H9 (cell line): Measurements from ENCODE around the gene PALS2. TPM values are rescaled to one million over a fixed set of nuclear protein-coding genes. Genes with fewer than 3 reads are reported as not detected.

Source experiments
- DNase-seq: peaks from one replicate; pipeline ENCODE4 v3.0.0-alpha.2; 2017
- H2AFZ ChIP-seq: one replicate; pipeline ENCODE4 v1.6.1; 2013; ENCODE audit warnings: mild to moderate bottlenecking, low read length, control low read depth, moderate library complexity
- H2AK5ac ChIP-seq: 2 replicates; pipeline ENCODE4 v1.6.1; 2013; ENCODE audit warnings: low read length, control low read depth, mixed read lengths; ENCODE audit not compliant: insufficient read length
- H2BK120ac ChIP-seq: one replicate; pipeline ENCODE4 v1.6.1; 2013; ENCODE audit warnings: low read depth, mild to moderate bottlenecking, low read length, control low read depth, inconsistent platforms; ENCODE audit not compliant: poor library complexity, severe bottlenecking
- H2BK12ac ChIP-seq: 2 replicates; pipeline ENCODE4 v1.6.1; 2013; ENCODE audit warnings: low read length, control low read depth, mixed read lengths, low read depth; ENCODE audit not compliant: insufficient read length
- H2BK15ac ChIP-seq: 2 replicates; pipeline ENCODE4 v1.6.1; 2013; ENCODE audit warnings: low read depth, low read length, control low read depth
- H2BK20ac ChIP-seq: one replicate; pipeline ENCODE4 v1.6.1; 2013; ENCODE audit warnings: low read depth, mild to moderate bottlenecking, low read length, control low read depth, inconsistent platforms; ENCODE audit not compliant: poor library complexity, severe bottlenecking
- H2BK5ac ChIP-seq: 2 replicates; pipeline ENCODE4 v1.6.1; 2013; ENCODE audit warnings: low read length, control low read depth, mixed read lengths; ENCODE audit not compliant: insufficient read length
- H3K14ac ChIP-seq: 2 replicates; pipeline ENCODE4 v1.6.1; 2013; ENCODE audit warnings: low read length, control low read depth; ENCODE audit not compliant: insufficient read depth
- H3K18ac ChIP-seq: 2 replicates; pipeline ENCODE4 v1.6.1; 2013; ENCODE audit warnings: low read depth, mild to moderate bottlenecking, mixed read lengths, low read length, control low read depth; ENCODE audit not compliant: insufficient read length
- H3K23ac ChIP-seq: 2 replicates; pipeline ENCODE4 v1.6.1; 2013; ENCODE audit warnings: low read length, control low read depth, mixed read lengths, low read depth; ENCODE audit not compliant: insufficient read length
- H3K23me2 ChIP-seq: 2 replicates; pipeline ENCODE4 v1.6.1; 2013; ENCODE audit warnings: low read depth, mild to moderate bottlenecking, mixed read lengths, low read length, control low read depth; ENCODE audit not compliant: insufficient read length, poor library complexity, severe bottlenecking
- H3K27ac ChIP-seq: 2 replicates; pipeline ENCODE4 v1.5.1; 2013; ENCODE audit warnings: low read length, control low read depth, mixed read lengths, low read depth; ENCODE audit not compliant: insufficient read length
- H3K27me3 ChIP-seq: 2 replicates; pipeline ENCODE4 v1.6.1; 2013; ENCODE audit warnings: low read length, control low read depth, inconsistent platforms; ENCODE audit not compliant: insufficient read depth
- H3K4ac ChIP-seq: 2 replicates; pipeline ENCODE4 v1.6.1; 2013; ENCODE audit warnings: low read depth, mild to moderate bottlenecking, control low read depth, inconsistent platforms, low read length, moderate library complexity
- H3K4me1 ChIP-seq: 2 replicates; pipeline ENCODE4 v1.6.1; 2013; ENCODE audit warnings: low read length, control low read depth, inconsistent platforms; ENCODE audit not compliant: insufficient read depth
- H3K4me2 ChIP-seq: 2 replicates; pipeline ENCODE4 v1.6.1; 2013; ENCODE audit warnings: low read length, control low read depth, mixed read lengths; ENCODE audit not compliant: insufficient read length, insufficient read depth
- H3K56ac ChIP-seq: 2 replicates; pipeline ENCODE4 v1.6.1; 2013; ENCODE audit warnings: low read depth, mild to moderate bottlenecking, mixed read lengths, low read length, control low read depth; ENCODE audit not compliant: insufficient read length
- H3K79me1 ChIP-seq: 2 replicates; pipeline ENCODE4 v1.6.1; 2013; ENCODE audit warnings: low read depth, mild to moderate bottlenecking, moderate library complexity, low read length, control low read depth, inconsistent platforms; ENCODE audit not compliant: insufficient read depth, poor library complexity, severe bottlenecking
- H3K79me2 ChIP-seq: 2 replicates; pipeline ENCODE4 v1.6.1; 2013; ENCODE audit warnings: low read length, control low read depth, inconsistent platforms; ENCODE audit not compliant: insufficient read depth
- H3K9ac ChIP-seq: 2 replicates; pipeline ENCODE4 v1.6.1; 2013; ENCODE audit warnings: low read length, control low read depth, mixed read lengths; ENCODE audit not compliant: insufficient read length; ENCODE audit errors: extremely low read depth
- H3K9me3 ChIP-seq: one replicate; pipeline ENCODE4 v1.6.1; 2013; ENCODE audit warnings: low read depth, low read length, inconsistent platforms; ENCODE audit not compliant: control insufficient read depth
- H3T11ph ChIP-seq: one replicate; pipeline ENCODE4 v1.6.1; 2013; ENCODE audit warnings: mild to moderate bottlenecking, low read length, control low read depth, inconsistent platforms
- H4K20me1 ChIP-seq: one replicate; pipeline ENCODE4 v1.6.1; 2013; ENCODE audit not compliant: control insufficient read depth, insufficient read length, insufficient read depth
- H4K5ac ChIP-seq: 2 replicates; pipeline ENCODE4 v1.6.1; 2013; ENCODE audit warnings: low read depth, mild to moderate bottlenecking, mixed read lengths, low read length, control low read depth; ENCODE audit not compliant: insufficient read length
- H4K8ac ChIP-seq: replicated peaks from 2 replicates; pipeline ENCODE4 v1.6.1; 2013; ENCODE audit warnings: low read length, control low read depth, mixed read lengths, low read depth; ENCODE audit not compliant: insufficient read length
- H4K91ac ChIP-seq: 2 replicates; pipeline ENCODE4 v1.6.1; 2013; ENCODE audit warnings: low read depth, mild to moderate bottlenecking, moderate library complexity, mixed read lengths, low read length, control low read depth; ENCODE audit not compliant: insufficient read length
- H3K27ac Mint-ChIP-seq, 3 experiments: 2 replicates in 2 of 3; 3 replicates in 1 of 3; pipeline ENCODE4 v1.8.0; 2020 to 2021; ENCODE audit warnings: mixed read lengths in 3 of 3, mild to moderate bottlenecking in 1 of 3, moderate library complexity in 1 of 3
- H3K27me3 Mint-ChIP-seq: 2 replicates; pipeline ENCODE4 v1.8.0; 2021; ENCODE audit warnings: low read depth, mild to moderate bottlenecking, moderate library complexity, mixed read lengths
- H3K36me3 Mint-ChIP-seq, 3 experiments: 2 replicates in 2 of 3; 3 replicates in 1 of 3; pipeline ENCODE4 v1.8.0; 2020 to 2021; ENCODE audit warnings: low read depth in 3 of 3, mixed read lengths in 3 of 3; ENCODE audit not compliant: insufficient read depth in 1 of 3
- H3K4me1 Mint-ChIP-seq, 2 experiments: 2 replicates each; pipeline ENCODE4 v1.8.0; 2020; ENCODE audit warnings: mixed read lengths in 2 of 2
- H3K4me3 Mint-ChIP-seq, 2 experiments: 2 replicates in 1 of 2; 3 replicates in 1 of 2; pipeline ENCODE4 v1.8.0; 2020 to 2021; ENCODE audit warnings: mild to moderate bottlenecking in 2 of 2, mixed read lengths in 2 of 2, moderate library complexity in 1 of 2
- H3K9me3 Mint-ChIP-seq, 2 experiments: 2 replicates in 1 of 2; 3 replicates in 1 of 2; pipeline ENCODE4 v1.8.0; 2020; ENCODE audit warnings: mild to moderate bottlenecking in 2 of 2, mixed read lengths in 2 of 2, moderate library complexity in 1 of 2
- CTCF ChIP-seq: fragments of 200-600 bp; sonication (generic); conservative IDR thresholded peaks from 3 replicates; pipeline ENCODE4 v1.8.0; 2021; ENCODE audit warnings: antibody characterized with exemption, mild to moderate bottlenecking
- WGBS: extraction: QIAGEN DNeasy Blood & Tissue Kit; methylation state at CpG from one replicate; pipeline ENCODE4 v1.1.7; 2013; ENCODE audit warnings: missing lambda C conversion rate, low lambda C conversion rate, mixed read lengths; ENCODE audit not compliant: insufficient read length; ENCODE audit errors: extremely low coverage; 5-methylcytosine and 5-hydroxymethylcytosine counted together
- total RNA-seq: library from RNA; stranded (reverse); gene quantifications from 2 replicates; pipeline ENCODE4 v1.2.1, GENCODE V29; 2021

The PALS2 gene
- total RNA-seq, 1 experiment from 2014 or later = 63.1 TPM

GRCh38 chr7:24536682-24537081, 36.6 kb upstream of the PALS2 start:
- H4K5ac ChIP-seq = no peak overlapping the region
- no peaks in the 10 kb centered on the region for H3K9me3 ChIP-seq
- H2BK12ac ChIP-seq = no peak overlapping the region
- no peaks in the 10 kb centered on the region for H3K79me1 ChIP-seq
- H2AK5ac ChIP-seq = no peak overlapping the region
- WGBS = no CpG with 5 or more reads among the region's 2 CpGs
- H2AFZ ChIP-seq = no peak overlapping the region
- H2BK5ac ChIP-seq = no peak overlapping the region
- no peak overlapping the region for H3K14ac ChIP-seq
- Mint-ChIP-seq H3K4me3 (no peak overlapping the region), H3K4me1 (peaks cover 12 to 13% of the 10 kb centered on the region in 2 experiments; a peak in 3 of 4 replicates), H3K36me3 (no peaks in the 10 kb centered on the region), H3K27me3 (peaks cover 2% of the 10 kb centered on the region; the same call in 1 of the 2 replicates), H3K9me3 (no peaks in the 10 kb centered on the region), H3K27ac (no peak overlapping the region)
- no peak for TF ChIP-seq CTCF
- peaks cover 3% of the 10 kb centered on the region for H3K4me1 ChIP-seq
- no peaks in the 10 kb centered on the region for H3K23me2 ChIP-seq
- no peak for DNase-seq
- H4K20me1 ChIP-seq = no peaks in the 10 kb centered on the region
- no peak overlapping the region for H3K9ac ChIP-seq
- no peak overlapping the region for H3K23ac ChIP-seq
- no peak overlapping the region for H3K4me2 ChIP-seq
- no peak overlapping the region for H2BK15ac ChIP-seq
- no peaks in the 10 kb centered on the region for H3K79me2 ChIP-seq
- H2BK120ac ChIP-seq = no peak overlapping the region
- no peak overlapping the region for H3K27ac ChIP-seq
- H3T11ph ChIP-seq = no peak overlapping the region
- no peaks in the 10 kb centered on the region for H3K27me3 ChIP-seq
- no peak overlapping the region for H3K4ac ChIP-seq
- no peak overlapping the region for H3K56ac ChIP-seq
- H4K91ac ChIP-seq = no peak overlapping the region
- H4K8ac ChIP-seq = no peak overlapping the region
- H2BK20ac ChIP-seq = no peak overlapping the region
- H3K18ac ChIP-seq = no peak overlapping the region
